ENCODE results near the gene SRF.

Gene SRF

GRCh38 chr6:43175676-43176422 is 4.8 kb downstream of the SRF start:
- no peak for TF ChIP-seq CTCF (IDR thresholded peaks at IDR 0.05; ENCODE audit: insufficient read depth, low read length, poor library complexity, severe bottlenecking)
- Histone ChIP-seq H3K27me3 (replicated peaks; ENCODE audit: control insufficient read depth, insufficient read depth, low read length) (no peaks in the 10 kb centered on the region), H3K36me3 (ENCODE audit: control insufficient read depth, insufficient read depth, low read length) (peaks cover 28% of the 10 kb centered on the region)

GRCh38 chr6:43176423-43176786 is 5.3 kb downstream of the SRF start:
- Histone ChIP-seq H3K27me3 (replicated peaks; ENCODE audit: control insufficient read depth, insufficient read depth, low read length) (no peaks in the 10 kb centered on the region), H3K36me3 (ENCODE audit: control insufficient read depth, insufficient read depth, low read length) (peaks cover 30% of the 10 kb centered on the region), H3K4me3 (replicated peaks; ENCODE audit: low read depth, low read length) (no peak overlapping the region)
- TF ChIP-seq CTCF (IDR thresholded peaks at IDR 0.05; ENCODE audit: insufficient read depth, low read length, poor library complexity, severe bottlenecking) = no peak
- no peak for DNase-seq (ENCODE audit: extremely low read depth, insufficient read length)

More at GRCh38 chr6:43175676-43176422, 4.8 kb downstream of the SRF start:
- no peak for DNase-seq (ENCODE audit: extremely low read depth, insufficient read length)
- H3K4me3 ChIP-seq (replicated peaks; ENCODE audit: low read depth, low read length) = no peak overlapping the region

GRCh38 chr6:43178150-43178549 is 7.1 kb downstream of the SRF start:
- TF ChIP-seq CTCF (IDR thresholded peaks at IDR 0.05; ENCODE audit: insufficient read depth, low read length, poor library complexity, severe bottlenecking) = no peak
- no peak for DNase-seq (ENCODE audit: extremely low read depth, insufficient read length)
- Histone ChIP-seq H3K4me3 (replicated peaks; ENCODE audit: low read depth, low read length) (no peak overlapping the region), H3K36me3 (ENCODE audit: control insufficient read depth, insufficient read depth, low read length) (peaks cover 30% of the 10 kb centered on the region), H3K27me3 (replicated peaks; ENCODE audit: control insufficient read depth, insufficient read depth, low read length) (no peaks in the 10 kb centered on the region)

- peaks cover 28% of the 10 kb centered on the region for H3K36me3 ChIP-seq (ENCODE audit: control insufficient read depth, insufficient read depth, low read length)
- no peaks in the 10 kb centered on the region for H3K27me3 ChIP-seq (replicated peaks; ENCODE audit: control insufficient read depth, insufficient read depth, low read length)
- DNase-seq (ENCODE audit: extremely low read depth, insufficient read length) = no peak
- no peak for TF ChIP-seq CTCF (IDR thresholded peaks at IDR 0.05; ENCODE audit: insufficient read depth, low read length, poor library complexity, severe bottlenecking)
- H3K4me3 ChIP-seq (replicated peaks; ENCODE audit: low read depth, low read length) = no peak overlapping the region
Measured at GRCh38 chr6:43178951-43179830, 8.1 kb downstream of the SRF start.

- TF ChIP-seq CTCF (IDR thresholded peaks at IDR 0.05; ENCODE audit: insufficient read depth, low read length, poor library complexity, severe bottlenecking) = no peak
- Histone ChIP-seq H3K4me3 (replicated peaks; ENCODE audit: low read depth, low read length) (no peak overlapping the region), H3K27me3 (replicated peaks; ENCODE audit: control insufficient read depth, insufficient read depth, low read length) (no peaks in the 10 kb centered on the region), H3K36me3 (ENCODE audit: control insufficient read depth, insufficient read depth, low read length) (peaks cover 31% of the 10 kb centered on the region)
- DNase-seq (ENCODE audit: extremely low read depth, insufficient read length) = no peak
Measured at GRCh38 chr6:43180058-43180457, 9.0 kb downstream of the SRF start.
